GM23248 (cell line): ENCODE data around the gene SART1.

Experiments used
- EZH2 ChIP-seq: fragments of 200-600 bp; sonication (generic); IDR thresholded peaks from 2 replicates; pipeline ENCODE4 v1.6.1; 2018; ENCODE audit warnings: antibody characterized with exemption, mild to moderate bottlenecking; ENCODE audit not compliant: insufficient read depth, poor library complexity, severe bottlenecking
- EZH2phosphoT487 ChIP-seq: fragments of 200-600 bp; sonication (generic); IDR thresholded peaks from 2 replicates; pipeline ENCODE4 v1.6.1; 2018; ENCODE audit warnings: antibody characterized with exemption, moderate library complexity, mild to moderate bottlenecking, low read depth; ENCODE audit not compliant: insufficient read depth

DNA sequence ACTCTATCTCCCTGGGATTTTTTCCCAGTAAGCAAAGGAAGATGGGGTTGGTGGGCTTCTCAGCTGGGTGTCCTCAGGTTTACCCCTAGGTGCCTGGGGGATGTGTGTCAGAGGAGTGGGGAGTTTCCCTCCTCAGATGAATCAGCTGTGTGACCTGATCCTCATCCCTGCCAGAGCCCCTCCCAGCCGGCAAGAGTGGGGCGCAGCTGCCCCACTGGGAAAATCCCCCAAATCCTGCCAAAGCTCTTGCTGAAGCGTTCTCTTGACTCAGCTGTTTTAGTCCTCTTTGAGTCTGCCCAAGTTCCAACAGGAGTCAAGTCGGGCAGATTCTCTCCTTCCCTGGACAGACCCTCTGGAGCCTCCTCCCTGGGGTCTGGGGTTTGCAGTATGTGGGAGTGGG, 48.7 kb upstream of the SART1 start:
- no peak for TF ChIP-seq EZH2phosphoT487
- TF ChIP-seq EZH2: no peak
